Endothelial cell of umbilical vein (primary cell): Measurements from ENCODE around the gene TRAF3. TPM values are rescaled to one million over a fixed set of nuclear protein-coding genes. Genes with fewer than 3 reads are reported as not detected.

ENCODE experiments used
- BruUV-seq: library from RNA; stranded (reverse); fragments of 400-500 nt; replicated peaks from 2 replicates; lab custom pipeline; 2021; lab: Mats Ljungman, UMichigan
- CTCF ChIA-PET: fragments of 300-600, 350-600 bp; sonication (Branson Sonifier 250); formaldehyde crosslinking; loops from one replicate; lab custom pipeline; 2021; ENCODE audit warnings: antibody characterized with exemption, inconsistent platforms; lab: Charles Lee
- POLR2A ChIA-PET: fragments of 300-600, 350-600 bp; sonication (Branson Sonifier 250); formaldehyde crosslinking; loops from one replicate; lab custom pipeline; 2021; ENCODE audit warnings: antibody characterized with exemption, inconsistent platforms; lab: Charles Lee
- DNase-seq: peaks from one replicate; pipeline ENCODE4 v3.0.0-alpha.2; 2011; ENCODE audit warnings: low read depth, low spot score
- FAIRE-seq: peaks from 2 replicates; lab custom pipeline; 2011; peaks lifted over from hg19 to GRCh38; lab: Jason Lieb, UNC
- H2AFZ ChIP-seq: 2 replicates; pipeline ENCODE4 v1.6.0; 2012; ENCODE audit warnings: low read depth, low read length, control low read depth, inconsistent platforms
- H3K27ac ChIP-seq: 2 replicates; pipeline ENCODE4 v1.5.1; 2011; ENCODE audit warnings: low read depth, mild to moderate bottlenecking, control low read depth, low read length, moderate library complexity; ENCODE audit not compliant: insufficient read depth
- H3K27me3 ChIP-seq, 2 experiments: 2 replicates each; pipeline versions ENCODE4 v1.6.0 to v1.6.1; 2011; ENCODE audit warnings: low read length in 2 of 2, mixed read lengths in 1 of 2; ENCODE audit not compliant: control insufficient read depth in 2 of 2, insufficient read depth in 2 of 2
- H3K36me3 ChIP-seq, 2 experiments: 2 replicates in 1 of 2; 3 replicates in 1 of 2; pipeline ENCODE4 v1.5.1; 2011; ENCODE audit warnings: low read length in 2 of 2, mild to moderate bottlenecking in 1 of 2, moderate library complexity in 1 of 2; ENCODE audit not compliant: control insufficient read depth in 2 of 2, insufficient read depth in 2 of 2; ENCODE audit errors: extremely low read depth in 1 of 2
- H3K4me1 ChIP-seq: 3 replicates; pipeline ENCODE4 v1.5.1; 2011; ENCODE audit warnings: mild to moderate bottlenecking, low read length; ENCODE audit not compliant: control insufficient read depth, insufficient read depth; ENCODE audit errors: extremely low read depth
- H3K4me2 ChIP-seq: 2 replicates; pipeline ENCODE4 v1.6.1; 2011; ENCODE audit warnings: low read length, control low read depth, mixed read lengths; ENCODE audit not compliant: insufficient read depth
- H3K4me3 ChIP-seq, 3 experiments: fragments of 200-600 bp in 1 of 3; sonication (generic), shearing (Covaris generic) in 1 of 3; replicated peaks in 1 of 3; 2 replicates each; pipeline ENCODE4 v1.5.1; 2011 to 2016; ENCODE audit warnings: control low read depth in 3 of 3, low read length in 3 of 3, mild to moderate bottlenecking in 2 of 3, inconsistent platforms in 1 of 3, low read depth in 1 of 3, moderate library complexity in 1 of 3; ENCODE audit not compliant: insufficient read depth in 1 of 3
- H3K79me2 ChIP-seq: 2 replicates; pipeline ENCODE4 v1.6.0; 2012; ENCODE audit warnings: low read length, inconsistent platforms; ENCODE audit not compliant: control insufficient read depth, insufficient read depth
- H3K9ac ChIP-seq: replicated peaks from 2 replicates; pipeline ENCODE3; 2011; ENCODE audit warnings: low read length, control low read depth; ENCODE audit not compliant: insufficient read depth; ENCODE audit errors: extremely low read depth
- H3K9me1 ChIP-seq: replicated peaks from 3 replicates; pipeline ENCODE4 v1.6.0; 2011; ENCODE audit warnings: mild to moderate bottlenecking, low read length; ENCODE audit not compliant: control insufficient read depth, insufficient read depth; ENCODE audit errors: extremely low read depth
- H3K9me3 ChIP-seq: replicated peaks from 2 replicates; pipeline ENCODE4 v1.5.1; 2012; ENCODE audit warnings: low read length, inconsistent platforms; ENCODE audit not compliant: control insufficient read depth, insufficient read depth
- H4K20me1 ChIP-seq: replicated peaks from 2 replicates; pipeline ENCODE3; 2011; ENCODE audit warnings: mild to moderate bottlenecking, low read length; ENCODE audit not compliant: control insufficient read depth, insufficient read depth; ENCODE audit errors: extremely low read depth
- CTCF ChIP-seq, 2 donors: IDR thresholded peaks; 1 replicate in 1 of 2; 2 replicates in 1 of 2; pipeline ENCODE4 v1.5.1; 2011; ENCODE audit warnings: low read length in 2 of 2, mild to moderate bottlenecking in 2 of 2, moderate library complexity in 2 of 2, control low read depth in 1 of 2, inconsistent platforms in 1 of 2, low read depth in 1 of 2; ENCODE audit not compliant: insufficient read depth in 1 of 2; ENCODE audit errors: extremely low read depth in 1 of 2
- EZH2 ChIP-seq: IDR thresholded peaks from 2 replicates; pipeline ENCODE4 v1.6.1; 2012; ENCODE audit warnings: borderline replicate concordance, low read depth, mild to moderate bottlenecking, moderate library complexity, low read length, inconsistent platforms; ENCODE audit not compliant: severe bottlenecking
- GATA2 ChIP-seq: IDR thresholded peaks from 2 replicates; pipeline ENCODE4 v1.7.0; 2011; ENCODE audit warnings: low read depth, mild to moderate bottlenecking, moderate library complexity, mixed read lengths, low read length; ENCODE audit not compliant: insufficient read length, insufficient read depth
- JUN ChIP-seq: IDR thresholded peaks from 2 replicates; pipeline ENCODE4 v1.6.1; 2011; ENCODE audit warnings: borderline replicate concordance, low read depth; ENCODE audit not compliant: insufficient read length, insufficient read depth
- POLR2A ChIP-seq: IDR thresholded peaks from 2 replicates; pipeline ENCODE4 v1.6.1; 2012; ENCODE audit warnings: low read depth, mild to moderate bottlenecking, control low read depth, low read length
- POLR2AphosphoS5 ChIP-seq: IDR thresholded peaks from 2 replicates; pipeline ENCODE4 v1.6.1; 2012; ENCODE audit warnings: low read depth, mild to moderate bottlenecking, control low read depth, low read length, moderate library complexity; ENCODE audit not compliant: insufficient read depth
- dilution Hi-C: fragments of 300-500 bp; cut with MboI; formaldehyde crosslinking; loops from one replicate; pipeline ENCODE4 v1.15.0; 2019; ENCODE audit warnings: low sequenced_read_pairs; ENCODE audit not compliant: extremely low pct_ligation_motif_present
- intact Hi-C: fragments of 100-400 bp; cut with micrococcal nuclease; formaldehyde crosslinking; loops from one replicate; pipeline ENCODE4 v1.10.0; 2022
- polyA plus RNA-seq, 4 experiments: library from polyadenylated mRNA; depleted of rRNA in 3 of 4; stranded (reverse) in 3 of 4; unstranded in 1 of 4; fragments of >200 nt; gene quantifications; 2 replicates each; pipeline versions ENCODE4 v1.2.1 to v1.2.3, GENCODE V29; 2011 to 2012; ENCODE audit warnings: missing spikeins in 1 of 4
- total RNA-seq: library from RNA; stranded (reverse); gene quantifications from 2 replicates; pipeline ENCODE4 v1.2.3, GENCODE V29; 2021

TRAF3 gene
- total and polyA plus RNA-seq, 2 donors (not counting 3 experiments of a cell fraction or from before 2014, with no cell fraction given) = 14.4 to 27.6 TPM

GRCh38 chr14:102942069-102942468 lies 164.8 kb downstream of the TRAF3 start:
- H3K36me3 ChIP-seq = peaks cover 23 to 84% of the 10 kb centered on the region in 2 experiments
- CTCF ChIA-PET = interaction anchor here (1.7 kb wide), 1 partner anchor 248 kb away, joined by 4 read pairs; no protein-coding TSS in a partner anchor
- H3K4me2 ChIP-seq = no peak overlapping the region

More at GRCh38 chr14:102942069-102942468, 164.8 kb downstream of the TRAF3 start:
- H3K79me2 ChIP-seq = no peaks in the 10 kb centered on the region
- no peaks in the 10 kb centered on the region for H3K27me3 ChIP-seq
- POLR2A ChIA-PET = no interaction called here
- no TSS peak for BruUV-seq
- no peak overlapping the region for H3K27ac ChIP-seq
- DNase-seq = no peak
- H3K9me3 ChIP-seq = no peaks in the 10 kb centered on the region
- TF ChIP-seq POLR2AphosphoS5 (no peak), JUN (no peak), GATA2 (no peak), EZH2 (no peak), POLR2A (no peak), CTCF (IDR thresholded peaks at IDR 0.05; ENCODE audit: extremely low read depth in 1 of 2, insufficient read depth in 1 of 2, low read depth in 1 of 2, low read length in 2 of 2) (no peak)
- H2AFZ ChIP-seq = no peak overlapping the region
- no peak overlapping the region for H3K9ac ChIP-seq
- H3K4me1 ChIP-seq = no peaks in the 10 kb centered on the region
- no peaks in the 10 kb centered on the region for H3K9me1 ChIP-seq
- dilution Hi-C loops (no loop called here), intact Hi-C loops (no loop called here)
- H3K4me3 ChIP-seq = no peak overlapping the region
- no peak for FAIRE-seq
- no peaks in the 10 kb centered on the region for H4K20me1 ChIP-seq
